Endothelial cell of umbilical vein (primary cell): Measurements from ENCODE around the gene PON1. TPM values are rescaled to one million over a fixed set of nuclear protein-coding genes. Genes with fewer than 3 reads are reported as not detected.

ENCODE experiments used
- BruUV-seq: library from RNA; stranded (reverse); fragments of 400-500 nt; replicated peaks from 2 replicates; lab custom pipeline; 2021; lab: Mats Ljungman, UMichigan
- CTCF ChIA-PET: fragments of 300-600, 350-600 bp; sonication (Branson Sonifier 250); formaldehyde crosslinking; loops from one replicate; lab custom pipeline; 2021; ENCODE audit warnings: antibody characterized with exemption, inconsistent platforms; lab: Charles Lee
- POLR2A ChIA-PET: fragments of 300-600, 350-600 bp; sonication (Branson Sonifier 250); formaldehyde crosslinking; loops from one replicate; lab custom pipeline; 2021; ENCODE audit warnings: antibody characterized with exemption, inconsistent platforms; lab: Charles Lee
- DNase-seq: peaks from one replicate; pipeline ENCODE4 v3.0.0-alpha.2; 2011; ENCODE audit warnings: low read depth, low spot score
- FAIRE-seq: peaks from 2 replicates; lab custom pipeline; 2011; peaks lifted over from hg19 to GRCh38; lab: Jason Lieb, UNC
- H2AFZ ChIP-seq: 2 replicates; pipeline ENCODE4 v1.6.0; 2012; ENCODE audit warnings: low read depth, low read length, control low read depth, inconsistent platforms
- H3K27ac ChIP-seq: 2 replicates; pipeline ENCODE4 v1.5.1; 2011; ENCODE audit warnings: low read depth, mild to moderate bottlenecking, control low read depth, low read length, moderate library complexity; ENCODE audit not compliant: insufficient read depth
- H3K27me3 ChIP-seq, 2 experiments: 2 replicates each; pipeline versions ENCODE4 v1.6.0 to v1.6.1; 2011; ENCODE audit warnings: low read length in 2 of 2, mixed read lengths in 1 of 2; ENCODE audit not compliant: control insufficient read depth in 2 of 2, insufficient read depth in 2 of 2
- H3K36me3 ChIP-seq, 2 experiments: 2 replicates in 1 of 2; 3 replicates in 1 of 2; pipeline ENCODE4 v1.5.1; 2011; ENCODE audit warnings: low read length in 2 of 2, mild to moderate bottlenecking in 1 of 2, moderate library complexity in 1 of 2; ENCODE audit not compliant: control insufficient read depth in 2 of 2, insufficient read depth in 2 of 2; ENCODE audit errors: extremely low read depth in 1 of 2
- H3K4me1 ChIP-seq: 3 replicates; pipeline ENCODE4 v1.5.1; 2011; ENCODE audit warnings: mild to moderate bottlenecking, low read length; ENCODE audit not compliant: control insufficient read depth, insufficient read depth; ENCODE audit errors: extremely low read depth
- H3K4me2 ChIP-seq: 2 replicates; pipeline ENCODE4 v1.6.1; 2011; ENCODE audit warnings: low read length, control low read depth, mixed read lengths; ENCODE audit not compliant: insufficient read depth
- H3K4me3 ChIP-seq, 3 experiments: fragments of 200-600 bp in 1 of 3; sonication (generic), shearing (Covaris generic) in 1 of 3; replicated peaks in 1 of 3; 2 replicates each; pipeline ENCODE4 v1.5.1; 2011 to 2016; ENCODE audit warnings: control low read depth in 3 of 3, low read length in 3 of 3, mild to moderate bottlenecking in 2 of 3, inconsistent platforms in 1 of 3, low read depth in 1 of 3, moderate library complexity in 1 of 3; ENCODE audit not compliant: insufficient read depth in 1 of 3
- H3K79me2 ChIP-seq: 2 replicates; pipeline ENCODE4 v1.6.0; 2012; ENCODE audit warnings: low read length, inconsistent platforms; ENCODE audit not compliant: control insufficient read depth, insufficient read depth
- H3K9ac ChIP-seq: replicated peaks from 2 replicates; pipeline ENCODE3; 2011; ENCODE audit warnings: low read length, control low read depth; ENCODE audit not compliant: insufficient read depth; ENCODE audit errors: extremely low read depth
- H3K9me1 ChIP-seq: replicated peaks from 3 replicates; pipeline ENCODE4 v1.6.0; 2011; ENCODE audit warnings: mild to moderate bottlenecking, low read length; ENCODE audit not compliant: control insufficient read depth, insufficient read depth; ENCODE audit errors: extremely low read depth
- H3K9me3 ChIP-seq: replicated peaks from 2 replicates; pipeline ENCODE4 v1.5.1; 2012; ENCODE audit warnings: low read length, inconsistent platforms; ENCODE audit not compliant: control insufficient read depth, insufficient read depth
- H4K20me1 ChIP-seq: replicated peaks from 2 replicates; pipeline ENCODE3; 2011; ENCODE audit warnings: mild to moderate bottlenecking, low read length; ENCODE audit not compliant: control insufficient read depth, insufficient read depth; ENCODE audit errors: extremely low read depth
- CTCF ChIP-seq, 2 donors: IDR thresholded peaks; 1 replicate in 1 of 2; 2 replicates in 1 of 2; pipeline ENCODE4 v1.5.1; 2011; ENCODE audit warnings: low read length in 2 of 2, mild to moderate bottlenecking in 2 of 2, moderate library complexity in 2 of 2, control low read depth in 1 of 2, inconsistent platforms in 1 of 2, low read depth in 1 of 2; ENCODE audit not compliant: insufficient read depth in 1 of 2; ENCODE audit errors: extremely low read depth in 1 of 2
- EZH2 ChIP-seq: IDR thresholded peaks from 2 replicates; pipeline ENCODE4 v1.6.1; 2012; ENCODE audit warnings: borderline replicate concordance, low read depth, mild to moderate bottlenecking, moderate library complexity, low read length, inconsistent platforms; ENCODE audit not compliant: severe bottlenecking
- FOS ChIP-seq: IDR thresholded peaks from 2 replicates; pipeline ENCODE4 v1.6.1; 2011; ENCODE audit warnings: mild to moderate bottlenecking, low read length, moderate library complexity, borderline replicate concordance; ENCODE audit not compliant: insufficient read depth
- GATA2 ChIP-seq: IDR thresholded peaks from 2 replicates; pipeline ENCODE4 v1.7.0; 2011; ENCODE audit warnings: low read depth, mild to moderate bottlenecking, moderate library complexity, mixed read lengths, low read length; ENCODE audit not compliant: insufficient read length, insufficient read depth
- JUN ChIP-seq: IDR thresholded peaks from 2 replicates; pipeline ENCODE4 v1.6.1; 2011; ENCODE audit warnings: borderline replicate concordance, low read depth; ENCODE audit not compliant: insufficient read length, insufficient read depth
- MAX ChIP-seq: IDR thresholded peaks from 2 replicates; pipeline ENCODE4 v1.6.1; 2011; ENCODE audit not compliant: insufficient read depth, insufficient read length
- MYC ChIP-seq: IDR thresholded peaks from one replicate; pipeline ENCODE4 v1.6.1; 2011; ENCODE audit warnings: mild to moderate bottlenecking, low read depth, low read length
- POLR2A ChIP-seq: IDR thresholded peaks from 2 replicates; pipeline ENCODE4 v1.6.1; 2012; ENCODE audit warnings: low read depth, mild to moderate bottlenecking, control low read depth, low read length
- POLR2AphosphoS5 ChIP-seq: IDR thresholded peaks from 2 replicates; pipeline ENCODE4 v1.6.1; 2012; ENCODE audit warnings: low read depth, mild to moderate bottlenecking, control low read depth, low read length, moderate library complexity; ENCODE audit not compliant: insufficient read depth
- dilution Hi-C: fragments of 300-500 bp; cut with MboI; formaldehyde crosslinking; loops from one replicate; pipeline ENCODE4 v1.15.0; 2019; ENCODE audit warnings: low sequenced_read_pairs; ENCODE audit not compliant: extremely low pct_ligation_motif_present
- intact Hi-C: fragments of 100-400 bp; cut with micrococcal nuclease; formaldehyde crosslinking; loops from one replicate; pipeline ENCODE4 v1.10.0; 2022
- polyA plus RNA-seq, 4 experiments: library from polyadenylated mRNA; depleted of rRNA in 3 of 4; stranded (reverse) in 3 of 4; unstranded in 1 of 4; fragments of >200 nt; gene quantifications; 2 replicates each; pipeline versions ENCODE4 v1.2.1 to v1.2.3, GENCODE V29; 2011 to 2012; ENCODE audit warnings: missing spikeins in 1 of 4
- total RNA-seq: library from RNA; stranded (reverse); gene quantifications from 2 replicates; pipeline ENCODE4 v1.2.3, GENCODE V29; 2021

Gene PON1
- total and polyA plus RNA-seq, 2 donors (not counting 3 experiments of a cell fraction or from before 2014, with no cell fraction given): not detected

- FAIRE-seq (no peak), DNase-seq (no peak)
- no peaks in the 10 kb centered on the region for H3K4me1 ChIP-seq
- H3K9me3 ChIP-seq: no peaks in the 10 kb centered on the region
- intact Hi-C loops: no loop called here
- no peak overlapping the region for H3K4me3 ChIP-seq
- H3K9me1 ChIP-seq: no peaks in the 10 kb centered on the region
- no peaks in the 10 kb centered on the region for H3K79me2 ChIP-seq
- CTCF ChIA-PET: interaction anchor here (1.2 kb wide), 1 partner anchor 191 kb away, joined by 5 read pairs; no protein-coding TSS in a partner anchor
- no TSS peak for BruUV-seq
- TF ChIP-seq GATA2 (no peak), CTCF (IDR thresholded peaks at IDR 0.05; ENCODE audit: extremely low read depth in 1 of 2, insufficient read depth in 1 of 2, low read depth in 1 of 2, low read length in 2 of 2) (no peak), EZH2 (no peak), MYC (no peak), POLR2A (no peak), JUN (no peak), MAX (no peak), FOS (no peak), POLR2AphosphoS5 (no peak)
- no peak overlapping the region for H2AFZ ChIP-seq
- H3K27ac ChIP-seq: no peak overlapping the region
- H3K27me3 ChIP-seq: peaks cover 0 to 2% of the 10 kb centered on the region in 2 experiments
- H3K36me3 ChIP-seq: no peaks in the 10 kb centered on the region
- POLR2A ChIA-PET: no interaction called here
- no peak overlapping the region for H3K4me2 ChIP-seq
- H4K20me1 ChIP-seq: no peaks in the 10 kb centered on the region
- dilution Hi-C loops: no loop called here
- no peak overlapping the region for H3K9ac ChIP-seq
Observed at GRCh38 chr7:95286096-95286495, 38.2 kb downstream of the PON1 start.
